Measurements from ENCODE around the gene KCNQ5.

DNA sequence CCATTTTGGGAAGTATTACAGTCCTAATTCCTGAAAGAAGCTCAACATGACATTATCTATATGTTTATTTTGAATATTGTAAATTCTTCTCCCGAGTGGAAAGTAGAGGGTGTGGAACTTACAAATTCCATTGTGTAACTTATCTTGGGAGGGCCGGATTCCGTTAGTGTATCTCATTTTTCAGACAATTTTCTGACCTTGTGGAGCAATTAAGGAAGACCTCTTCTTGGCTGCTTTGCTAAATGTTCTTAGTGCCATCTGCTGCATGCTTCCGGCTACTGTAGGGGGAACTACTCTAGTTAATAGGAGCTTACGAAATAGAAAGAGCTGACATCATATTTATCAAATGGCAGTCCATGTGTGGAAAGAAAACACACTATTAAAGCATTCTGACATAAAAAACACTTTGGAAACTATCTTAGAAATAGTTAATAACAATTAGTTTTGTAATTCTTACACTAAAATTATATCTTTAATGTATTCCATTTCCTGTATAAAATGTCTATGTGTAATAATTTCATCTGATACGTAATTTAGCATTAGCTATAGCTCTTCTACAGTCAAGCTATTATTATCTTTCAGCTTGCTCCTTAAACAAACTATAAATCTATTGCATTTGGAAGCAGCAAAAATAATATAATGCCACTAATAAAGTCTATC, 41.5 kb upstream of the KCNQ5 start:
- no peak for TF ChIP-seq EZH2 (IDR thresholded peaks at IDR 0.05; ENCODE audit: low read length, missing control alignments)
- TF ChIP-seq, protein P1, sequence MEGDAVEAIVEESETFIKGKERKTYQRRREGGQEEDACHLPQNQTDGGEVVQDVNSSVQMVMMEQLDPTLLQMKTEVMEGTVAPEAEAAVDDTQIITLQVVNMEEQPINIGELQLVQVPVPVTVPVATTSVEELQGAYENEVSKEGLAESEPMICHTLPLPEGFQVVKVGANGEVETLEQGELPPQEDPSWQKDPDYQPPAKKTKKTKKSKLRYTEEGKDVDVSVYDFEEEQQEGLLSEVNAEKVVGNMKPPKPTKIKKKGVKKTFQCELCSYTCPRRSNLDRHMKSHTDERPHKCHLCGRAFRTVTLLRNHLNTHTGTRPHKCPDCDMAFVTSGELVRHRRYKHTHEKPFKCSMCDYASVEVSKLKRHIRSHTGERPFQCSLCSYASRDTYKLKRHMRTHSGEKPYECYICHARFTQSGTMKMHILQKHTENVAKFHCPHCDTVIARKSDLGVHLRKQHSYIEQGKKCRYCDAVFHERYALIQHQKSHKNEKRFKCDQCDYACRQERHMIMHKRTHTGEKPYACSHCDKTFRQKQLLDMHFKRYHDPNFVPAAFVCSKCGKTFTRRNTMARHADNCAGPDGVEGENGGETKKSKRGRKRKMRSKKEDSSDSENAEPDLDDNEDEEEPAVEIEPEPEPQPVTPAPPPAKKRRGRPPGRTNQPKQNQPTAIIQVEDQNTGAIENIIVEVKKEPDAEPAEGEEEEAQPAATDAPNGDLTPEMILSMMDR (conservative IDR thresholded peaks at IDR 0.05 in 1 of 2, IDR thresholded peaks at IDR 0.05 in 1 of 2; ENCODE audit: low read depth in 1 of 2, low read length in 2 of 2) = peak; percentile 73 to 86
